Naive thymus-derived CD4-positive, alpha-beta T cell (primary cell): ENCODE measurements around the gene NR1I3. TPM values are rescaled to one million over a fixed set of nuclear protein-coding genes. Genes with fewer than 3 reads are reported as not detected.

Source experiments
- ATAC-seq: fragments of 150-1000 bp; cut with Tn5 transposase; 2 replicates; pipeline ENCODE4 v1.10.0; 2021; ENCODE audit warnings: mild to moderate bottlenecking, moderate library complexity
- CTCF ChIA-PET: fragments of 350-600 bp; sonication (Branson Sonifier 250); formaldehyde crosslinking; loops from one replicate; lab custom pipeline; 2021; ENCODE audit warnings: antibody characterized with exemption; lab: Charles Lee
- POLR2A ChIA-PET: fragments of 350-600 bp; sonication (Branson Sonifier 250); formaldehyde crosslinking; loops from one replicate; lab custom pipeline; 2021; ENCODE audit warnings: antibody characterized with exemption, inconsistent platforms; lab: Charles Lee
- DNase-seq, 9 donors: peaks; one replicate each; pipeline versions ENCODE4 v3.0.0 to v3.0.0-alpha.2; 2020 to 2022; ENCODE audit warnings: mixed read lengths in 1 of 9
- H3K27ac ChIP-seq: one replicate; pipeline ENCODE4 v1.7.0; 2013; ENCODE audit warnings: mild to moderate bottlenecking, low read depth, low read length, moderate library complexity
- H3K27me3 ChIP-seq, 2 donors: one replicate each; pipeline ENCODE4 v1.7.0; 2013; ENCODE audit warnings: low read length in 2 of 2, mild to moderate bottlenecking in 2 of 2, moderate library complexity in 2 of 2; ENCODE audit not compliant: control insufficient read depth in 2 of 2, insufficient read depth in 2 of 2
- H3K36me3 ChIP-seq, 3 experiments: 1 replicate in 2 of 3; 2 replicates in 1 of 3; pipeline ENCODE4 v1.7.0; 2013; ENCODE audit warnings: low read length in 3 of 3, mild to moderate bottlenecking in 3 of 3, moderate library complexity in 1 of 3; ENCODE audit not compliant: insufficient read depth in 3 of 3, control insufficient read depth in 2 of 3
- H3K4me1 ChIP-seq, 2 donors: one replicate each; pipeline ENCODE4 v1.7.0; 2013; ENCODE audit warnings: low read length in 2 of 2, mild to moderate bottlenecking in 2 of 2, moderate library complexity in 1 of 2; ENCODE audit not compliant: control insufficient read depth in 2 of 2, insufficient read depth in 2 of 2
- H3K4me3 ChIP-seq: 2 replicates; pipeline ENCODE4 v1.7.0; 2013; ENCODE audit warnings: mild to moderate bottlenecking, low read length
- H3K9me3 ChIP-seq, 3 experiments: 1 replicate in 2 of 3; 2 replicates in 1 of 3; pipeline ENCODE4 v1.7.0; 2013; ENCODE audit warnings: low read length in 3 of 3; ENCODE audit not compliant: control insufficient read depth in 2 of 3
- H3K27ac Mint-ChIP-seq, 9 donors: one replicate each; pipeline ENCODE4 v1.8.0; 2020 to 2022; ENCODE audit warnings: mixed read lengths in 9 of 9, mild to moderate bottlenecking in 8 of 9, moderate library complexity in 5 of 9, inconsistent platforms in 2 of 9
- H3K27me3 Mint-ChIP-seq, 5 donors: one replicate each; pipeline ENCODE4 v1.8.0; 2021 to 2022; ENCODE audit warnings: mixed read lengths in 5 of 5, mild to moderate bottlenecking in 1 of 5
- H3K36me3 Mint-ChIP-seq, 5 donors: one replicate each; pipeline ENCODE4 v1.8.0; 2020 to 2022; ENCODE audit warnings: mixed read lengths in 5 of 5, mild to moderate bottlenecking in 3 of 5, inconsistent platforms in 1 of 5
- H3K4me1 Mint-ChIP-seq, 7 donors: one replicate each; pipeline ENCODE4 v1.8.0; 2020 to 2022; ENCODE audit warnings: mixed read lengths in 7 of 7, mild to moderate bottlenecking in 3 of 7, inconsistent platforms in 1 of 7
- H3K4me3 Mint-ChIP-seq, 10 donors: one replicate each; pipeline ENCODE4 v1.8.0; 2020 to 2022; ENCODE audit warnings: mild to moderate bottlenecking in 10 of 10, mixed read lengths in 10 of 10, moderate library complexity in 6 of 10, inconsistent platforms in 2 of 10
- H3K9me3 Mint-ChIP-seq, 11 donors: one replicate each; pipeline ENCODE4 v1.8.0; 2020 to 2022; ENCODE audit warnings: mixed read lengths in 11 of 11, mild to moderate bottlenecking in 4 of 11, inconsistent platforms in 1 of 11, moderate library complexity in 1 of 11
- intact Hi-C, 2 donors: fragments of 100-400 bp; cut with micrococcal nuclease; formaldehyde crosslinking; loops; one replicate each; pipeline ENCODE4 v1.15.1; 2023
- polyA plus RNA-seq, 2 donors: library from polyadenylated mRNA; unstranded; fragments of 300-500 nt; fragmentation: Illumina TruSeq; gene quantifications; one replicate each; pipeline ENCODE4 v1.2.3, GENCODE V29; 2021
- total RNA-seq, 6 experiments: library from RNA in 5 of 6; stranded (reverse) in 5 of 6; gene quantifications; 1 replicate in 5 of 6; 2 replicates in 1 of 6; pipeline ENCODE4 v1.2.3 and lab custom pipeline; 2021 to 2026

NR1I3 gene
- total and polyA plus RNA-seq, 7 experiments from 2014 or later: not detected

DNA sequence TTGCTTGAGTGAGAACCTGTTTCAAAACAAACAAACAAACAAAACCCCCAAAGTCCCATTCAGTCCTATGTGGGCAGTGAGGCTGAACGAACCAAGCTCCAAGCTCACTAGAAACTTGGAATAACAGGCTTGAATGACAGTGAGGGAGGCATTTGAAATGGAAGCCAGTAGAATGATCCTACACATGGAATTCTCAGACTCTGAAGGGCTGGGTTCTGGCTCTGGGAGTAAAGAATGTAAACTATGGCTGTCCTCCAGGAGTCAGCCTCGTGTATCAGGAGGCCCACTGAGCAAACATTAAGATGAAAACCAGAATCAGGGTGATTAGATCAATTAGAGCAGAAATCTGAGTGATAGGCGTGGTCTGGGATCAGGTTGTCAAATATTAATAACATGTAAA is 35.4 kb upstream of the NR1I3 start:
- Mint-ChIP-seq H3K27me3 (peaks cover 0 to 33% (median 6%) of the 10 kb centered on the region in 5 donors), H3K4me1 (no peaks in the 10 kb centered on the region), H3K36me3 (no peaks in the 10 kb centered on the region), H3K9me3 (no peaks in the 10 kb centered on the region), H3K4me3 (no peak overlapping the region), H3K27ac (no peak overlapping the region)
- intact Hi-C loops: no loop called here
- ChIA-PET POLR2A (no interaction called here), CTCF (no interaction called here)
- DNase-seq (no peak), ATAC-seq (no peak)
- no peaks in the 10 kb centered on the region for H3K36me3 ChIP-seq
- no peaks in the 10 kb centered on the region for H3K27me3 ChIP-seq
- no peak overlapping the region for H3K4me3 ChIP-seq
- H3K27ac ChIP-seq: no peak overlapping the region
- no peaks in the 10 kb centered on the region for H3K9me3 ChIP-seq
- no peaks in the 10 kb centered on the region for H3K4me1 ChIP-seq

DNA sequence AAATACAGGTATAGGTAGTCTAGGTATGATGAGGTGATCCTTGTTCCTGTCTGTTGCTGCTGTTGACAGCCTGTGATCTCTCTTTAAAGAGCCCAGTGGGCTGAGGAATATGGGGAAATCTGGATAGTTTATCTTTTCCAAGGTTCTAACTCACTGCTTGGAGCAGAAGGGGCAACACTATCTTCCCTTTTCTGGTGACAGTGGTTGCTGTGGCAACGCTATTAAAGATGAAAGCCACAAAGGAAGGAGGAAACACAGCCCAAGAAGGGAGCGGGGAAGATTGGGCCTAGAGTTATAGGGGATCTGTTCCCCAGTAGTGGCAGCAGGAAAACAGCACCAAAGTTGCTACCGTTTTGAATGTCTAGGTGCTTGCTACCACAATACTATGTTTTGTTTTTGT is 29.3 kb upstream of the NR1I3 start:
- Mint-ChIP-seq H3K4me1 (no peaks in the 10 kb centered on the region), H3K27me3 (peaks cover 6 to 20% (median 13%) of the 10 kb centered on the region in 5 donors), H3K9me3 (peaks cover 0 to 1% (median 0%) of the 10 kb centered on the region in 11 donors), H3K27ac (no peak overlapping the region), H3K36me3 (no peaks in the 10 kb centered on the region), H3K4me3 (no peak overlapping the region)
- intact Hi-C loops: no loop called here
- Histone ChIP-seq H3K9me3 (no peaks in the 10 kb centered on the region), H3K36me3 (no peaks in the 10 kb centered on the region), H3K4me3 (no peak overlapping the region), H3K27me3 (peaks cover 0 to 4% of the 10 kb centered on the region in 2 donors), H3K4me1 (no peaks in the 10 kb centered on the region), H3K27ac (no peak overlapping the region)
- no peak for DNase-seq
- no peak for ATAC-seq
- ChIA-PET POLR2A (no interaction called here), CTCF (no interaction called here)

DNA sequence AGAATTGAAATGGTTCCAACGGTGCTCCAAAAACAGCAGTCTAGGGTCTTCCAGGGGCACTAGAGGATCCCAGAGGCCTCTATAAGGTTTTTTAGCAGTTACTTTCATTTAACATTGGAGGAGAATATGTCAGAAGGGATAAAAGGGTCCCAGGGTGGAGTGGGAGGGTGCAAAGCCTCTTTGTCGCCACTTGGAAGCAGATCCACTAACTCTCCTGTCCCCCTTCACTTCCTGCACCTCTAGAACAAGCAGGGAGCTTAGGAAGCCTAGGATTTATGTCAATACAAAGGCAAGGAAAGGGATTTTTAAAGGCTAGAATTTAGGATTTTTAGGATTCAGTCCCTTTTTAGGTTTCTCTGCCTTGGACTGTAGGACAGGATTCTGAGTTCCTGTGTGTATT is 28.8 kb upstream of the NR1I3 start:
- H3K36me3 ChIP-seq: no peaks in the 10 kb centered on the region
- ChIA-PET CTCF (no interaction called here), POLR2A (no interaction called here)
- no peaks in the 10 kb centered on the region for H3K36me3 Mint-ChIP-seq
- H3K4me1 ChIP-seq: no peaks in the 10 kb centered on the region
- intact Hi-C loops: no loop called here
- H3K9me3 Mint-ChIP-seq: peaks cover 0 to 1% (median 0%) of the 10 kb centered on the region in 11 donors
- no peaks in the 10 kb centered on the region for H3K9me3 ChIP-seq
- no peak overlapping the region for H3K4me3 ChIP-seq
- H3K27ac ChIP-seq: no peak overlapping the region
- peaks cover 0 to 4% of the 10 kb centered on the region in 2 donors for H3K27me3 ChIP-seq
- ATAC-seq (no peak), DNase-seq (no peak)
- H3K27ac Mint-ChIP-seq: no peak overlapping the region
- H3K4me1 Mint-ChIP-seq: no peaks in the 10 kb centered on the region
- H3K27me3 Mint-ChIP-seq: peaks cover 9 to 21% (median 16%) of the 10 kb centered on the region in 5 donors
- H3K4me3 Mint-ChIP-seq: no peak overlapping the region

DNA sequence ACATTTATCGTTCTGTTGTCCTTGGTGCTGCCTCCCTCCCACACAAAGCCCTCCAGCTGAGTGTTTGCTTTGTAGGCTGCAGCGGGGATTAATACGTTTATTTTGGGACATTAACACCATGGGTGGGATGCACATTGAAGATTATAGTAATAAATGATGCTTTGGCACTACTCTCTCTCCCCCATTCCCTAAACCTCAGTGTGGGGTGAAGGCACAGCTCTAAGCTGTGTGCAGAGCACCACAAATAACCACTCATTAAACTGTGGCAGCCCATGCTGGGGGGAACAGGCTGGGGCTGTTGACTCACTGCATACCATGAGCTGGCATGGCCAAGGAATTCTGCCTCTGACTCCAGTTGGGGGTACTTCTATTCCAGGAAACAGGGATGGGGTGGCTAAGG is 28.2 kb upstream of the NR1I3 start:
- ATAC-seq (no peak), DNase-seq (no peak)
- Histone ChIP-seq H3K9me3 (no peaks in the 10 kb centered on the region), H3K4me3 (no peak overlapping the region), H3K27me3 (peaks cover 0 to 4% of the 10 kb centered on the region in 2 donors), H3K27ac (no peak overlapping the region), H3K4me1 (no peaks in the 10 kb centered on the region), H3K36me3 (no peaks in the 10 kb centered on the region)
- ChIA-PET CTCF (no interaction called here), POLR2A (no interaction called here)
- Mint-ChIP-seq H3K9me3 (peaks cover 0 to 1% (median 0%) of the 10 kb centered on the region in 11 donors), H3K27ac (no peak overlapping the region), H3K36me3 (no peaks in the 10 kb centered on the region), H3K27me3 (peaks cover 15 to 25% (median 22%) of the 10 kb centered on the region in 5 donors), H3K4me3 (no peak overlapping the region), H3K4me1 (peaks cover 0 to 4% (median 1%) of the 10 kb centered on the region in 7 donors)
- intact Hi-C loops: no loop called here

DNA sequence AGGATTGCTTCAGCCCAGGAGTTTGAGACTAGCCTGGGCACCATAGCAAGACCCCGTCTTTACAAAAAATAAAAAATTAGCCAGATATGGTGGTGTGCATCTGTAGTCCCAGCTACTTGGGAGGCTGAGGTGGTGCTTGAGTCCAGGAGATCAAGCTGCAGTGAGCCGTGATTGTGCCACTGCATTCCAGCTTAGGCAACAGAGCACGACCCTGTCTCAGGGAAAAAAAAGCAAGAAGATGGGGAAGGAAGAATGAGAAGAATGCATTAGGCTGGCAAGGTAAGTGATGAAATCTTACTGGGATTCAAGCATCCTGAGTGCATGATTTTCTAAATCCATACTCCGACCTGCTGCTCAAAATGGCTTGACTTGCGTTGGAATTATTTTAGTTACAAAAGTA is 27.3 kb upstream of the NR1I3 start:
- Mint-ChIP-seq H3K27ac (no peak overlapping the region), H3K9me3 (peaks cover 0 to 1% (median 0%) of the 10 kb centered on the region in 11 donors), H3K36me3 (no peaks in the 10 kb centered on the region), H3K27me3 (peaks cover 24 to 34% (median 27%) of the 10 kb centered on the region in 5 donors), H3K4me3 (no peak overlapping the region), H3K4me1 (peaks cover 0 to 6% (median 3%) of the 10 kb centered on the region in 7 donors)
- intact Hi-C loops: no loop called here
- CTCF ChIA-PET: no interaction called here
- POLR2A ChIA-PET: no interaction called here
- ATAC-seq (no peak), DNase-seq (no peak)
- Histone ChIP-seq H3K4me1 (no peaks in the 10 kb centered on the region), H3K27ac (no peak overlapping the region), H3K4me3 (no peak overlapping the region), H3K36me3 (no peaks in the 10 kb centered on the region), H3K27me3 (peaks cover 0 to 4% of the 10 kb centered on the region in 2 donors), H3K9me3 (no peaks in the 10 kb centered on the region)

DNA sequence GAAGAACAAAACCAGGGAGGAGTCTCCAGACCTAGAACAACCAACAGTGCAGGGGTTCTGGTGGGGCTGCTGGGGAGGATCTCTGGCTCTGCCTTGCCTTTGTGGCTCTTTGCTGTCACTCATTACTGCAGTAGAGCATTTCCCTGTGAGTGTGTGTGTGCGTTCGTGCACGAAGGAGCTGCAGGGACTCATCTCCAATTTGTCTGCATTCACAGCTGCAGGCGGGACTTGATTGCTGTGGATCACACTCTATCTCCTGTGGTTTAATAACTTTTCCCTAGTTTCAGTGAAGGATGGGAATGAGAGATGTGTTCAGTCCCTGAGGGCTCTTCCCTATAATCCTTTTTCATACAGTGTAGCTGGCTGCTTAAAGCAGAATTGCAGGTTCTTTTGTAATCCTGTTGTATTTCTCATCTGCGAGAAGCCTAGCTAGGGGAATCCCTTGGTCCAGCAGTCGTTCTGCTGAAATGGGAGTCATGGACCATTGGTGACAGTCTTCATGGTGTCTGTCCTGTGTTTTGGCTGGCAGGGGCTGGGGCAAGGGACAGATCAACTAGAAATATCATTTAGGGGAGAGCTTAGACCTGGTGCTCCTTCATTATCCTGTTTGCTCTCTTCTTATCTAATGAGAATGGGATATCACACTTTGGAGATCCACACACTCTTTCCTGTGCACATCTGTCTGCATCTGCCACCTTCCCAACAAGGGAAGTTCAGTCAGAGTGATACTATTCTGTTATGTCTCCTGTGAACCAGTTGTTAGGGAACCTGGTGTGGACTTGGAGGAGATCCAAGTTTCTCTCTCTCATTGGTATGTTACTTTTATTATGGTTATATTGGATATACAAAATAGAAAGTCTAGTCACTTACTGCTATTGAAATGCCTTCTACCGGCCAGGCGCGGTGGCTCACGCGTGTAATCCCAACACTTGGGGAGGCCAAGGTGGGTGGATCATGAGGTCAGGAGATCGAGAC is 23.5 kb upstream of the NR1I3 start:
- peaks cover 0 to 13% of the 10 kb centered on the region in 2 donors for H3K27me3 ChIP-seq
- intact Hi-C loops: no loop called here

More for the DNA sequence above, 23.5 kb upstream of the NR1I3 start:
- H3K27me3 Mint-ChIP-seq: peaks cover 57 to 64% (median 59%) of the 10 kb centered on the region in 5 donors
- no peak overlapping the region for H3K4me3 Mint-ChIP-seq
- Histone ChIP-seq H3K27ac (no peak overlapping the region), H3K4me1 (peaks cover 0 to 4% of the 10 kb centered on the region in 2 donors), H3K9me3 (peaks cover 0 to 10% (median 0%) of the 10 kb centered on the region in 3 experiments), H3K4me3 (no peak overlapping the region), H3K36me3 (no peaks in the 10 kb centered on the region)
- POLR2A ChIA-PET: no interaction called here
- H3K4me1 Mint-ChIP-seq: peaks cover 6 to 24% (median 19%) of the 10 kb centered on the region in 7 donors
- H3K9me3 Mint-ChIP-seq: peaks cover 0 to 22% (median 18%) of the 10 kb centered on the region in 11 donors
- no peak for ATAC-seq
- DNase-seq: no peak
- H3K36me3 Mint-ChIP-seq: peaks cover 6 to 14% (median 10%) of the 10 kb centered on the region in 5 donors
- CTCF ChIA-PET: no interaction called here
- H3K27ac Mint-ChIP-seq: no peak overlapping the region
